GM21447 (cell line): ENCODE results near the gene NPAS2.

Experiments
- ATAC-seq: cut with Tn5 transposase; IDR thresholded peaks from one replicate; pipeline ENCODE4 v1.9.1; 2021; ENCODE audit not compliant: unreplicated experiment

The NPAS2 gene

GRCh38 chr2:100936972-100937542 lies 117.1 kb downstream of the NPAS2 start:
- no peak for ATAC-seq

DNA sequence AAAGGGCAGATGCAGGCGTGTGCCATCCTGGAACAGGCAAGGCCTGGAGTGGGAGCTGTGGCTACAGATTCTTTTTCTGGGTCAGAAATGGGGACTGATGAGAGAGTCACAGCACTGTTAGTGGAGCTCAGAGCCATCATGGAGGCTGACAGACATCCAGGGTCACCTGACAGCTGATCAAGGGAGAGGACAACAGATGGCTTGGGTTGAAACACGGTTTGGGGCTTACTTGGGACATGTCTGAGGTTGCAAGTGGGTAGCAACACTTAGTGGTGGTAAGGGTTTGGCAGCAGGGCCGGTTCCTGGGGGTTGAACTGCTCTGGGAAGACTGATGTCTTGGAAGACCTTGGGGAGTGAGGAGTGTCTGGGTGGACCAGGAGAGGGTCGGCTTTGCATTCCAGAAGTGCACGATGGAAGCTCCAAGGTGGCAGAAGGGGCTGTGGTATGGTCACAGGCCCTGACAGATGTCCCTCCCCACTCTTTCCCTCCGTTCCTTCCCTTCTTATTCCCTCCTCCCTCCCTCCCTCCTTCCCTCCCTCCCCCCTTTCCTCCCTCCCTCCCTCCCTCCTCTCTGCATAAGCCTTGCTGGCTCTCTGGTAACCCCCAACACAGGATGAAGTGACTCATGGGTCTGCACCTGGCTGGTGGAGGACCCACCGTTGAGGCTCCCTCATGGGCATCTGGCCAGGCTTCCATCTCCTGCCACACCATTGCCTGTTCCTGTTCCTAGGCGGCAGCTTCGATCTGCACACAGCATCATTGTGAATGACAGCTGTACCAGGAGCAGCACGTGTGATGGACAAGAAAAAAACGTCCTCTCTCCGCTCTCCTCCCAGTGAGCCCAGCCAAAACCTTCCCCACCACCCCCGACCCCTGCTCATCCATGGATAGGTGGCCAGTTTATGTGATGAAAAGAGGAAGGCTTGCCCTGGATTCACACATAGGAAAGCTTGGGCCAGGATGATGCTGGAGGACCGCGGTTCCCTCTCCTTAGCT lies 118.4 kb downstream of the NPAS2 start:
- no peak for ATAC-seq

DNA sequence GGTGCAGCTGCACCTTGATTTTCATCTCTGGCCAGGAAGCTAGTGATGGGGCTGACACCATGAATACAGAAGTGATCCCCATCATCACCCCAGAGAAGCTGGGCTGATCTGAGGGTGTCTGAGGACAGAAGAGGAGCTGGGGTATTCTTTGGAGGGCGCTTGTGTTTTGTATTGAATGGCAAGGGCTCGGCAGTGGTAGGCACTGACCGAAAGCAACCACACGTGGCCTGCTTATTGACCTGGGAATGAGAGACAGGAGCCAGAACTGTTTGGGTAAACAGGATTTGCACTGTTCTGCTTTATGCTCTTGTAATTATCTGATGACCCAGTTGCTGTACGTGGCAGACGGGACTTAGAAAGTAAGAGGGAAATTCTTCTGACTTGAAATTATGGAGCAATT lies 119.5 kb downstream of the NPAS2 start:
- no peak for ATAC-seq

- ATAC-seq, result no peak
Observed at GRCh38 chr2:100940240-100940639, 120.3 kb downstream of the NPAS2 start.

DNA sequence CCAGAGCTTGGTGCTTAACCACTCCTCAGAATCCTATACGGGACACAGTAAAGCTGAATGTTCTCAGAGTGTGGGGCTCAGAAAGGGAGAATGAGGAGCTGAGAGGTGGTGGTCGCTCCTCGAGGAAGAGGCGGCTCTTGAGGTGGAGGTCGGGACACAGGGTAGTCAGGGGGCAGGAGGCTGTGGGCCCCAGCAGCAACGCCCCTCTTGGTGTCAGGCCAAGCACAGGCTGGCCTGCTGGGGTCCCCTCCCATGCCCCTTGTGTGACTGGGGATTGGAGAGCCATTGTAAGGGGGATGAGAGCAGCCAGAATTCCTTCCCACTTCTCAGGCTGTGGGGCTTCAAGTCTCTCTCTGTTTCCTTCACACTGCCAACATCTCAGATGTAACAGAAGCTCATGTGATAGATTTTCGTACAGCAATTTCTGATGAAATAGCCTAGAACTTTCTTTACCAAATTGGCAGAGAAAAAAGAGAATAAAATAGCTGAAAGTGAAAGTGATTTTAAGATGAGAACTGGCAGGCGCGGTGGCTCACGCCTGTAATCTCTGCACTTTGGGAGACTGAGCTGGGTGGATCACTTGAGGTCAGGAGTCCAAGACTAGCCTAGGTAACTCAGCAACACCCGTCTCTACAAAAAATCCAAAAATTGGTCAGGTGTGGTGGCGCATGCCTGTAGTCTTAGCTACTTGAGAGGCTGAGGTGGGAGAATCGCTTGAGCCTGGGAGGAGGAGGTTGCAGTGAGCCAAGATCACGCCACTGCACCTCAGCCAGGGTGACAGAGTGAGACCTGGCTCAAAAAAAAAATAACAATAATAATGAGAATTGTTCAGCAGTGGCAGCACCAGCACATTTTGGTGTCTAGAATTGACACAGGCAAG lies 121.1 kb downstream of the NPAS2 start:
- ATAC-seq, result no peak

GRCh38 chr2:100941646-100942240 lies 121.8 kb downstream of the NPAS2 start:
- no peak for ATAC-seq

GRCh38 chr2:100944617-100945432 lies 124.9 kb downstream of the NPAS2 start:
- ATAC-seq, result no peak

DNA sequence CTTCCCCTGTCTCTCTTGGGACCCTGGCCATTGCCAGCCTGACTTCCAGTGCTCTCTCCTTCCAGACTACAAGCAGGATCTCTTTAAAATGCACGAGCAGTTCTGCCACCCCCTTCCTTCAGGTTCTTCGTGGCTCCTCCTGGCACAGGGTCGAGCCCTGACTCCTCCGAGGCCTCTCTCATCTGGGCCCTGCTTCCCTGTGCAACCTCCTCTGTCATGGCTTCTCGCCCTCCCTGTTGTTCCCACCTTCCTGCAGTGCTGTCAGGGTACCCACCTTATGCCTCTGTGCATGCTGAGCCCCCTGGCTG lies 125.4 kb downstream of the NPAS2 start:
- no peak for ATAC-seq

DNA sequence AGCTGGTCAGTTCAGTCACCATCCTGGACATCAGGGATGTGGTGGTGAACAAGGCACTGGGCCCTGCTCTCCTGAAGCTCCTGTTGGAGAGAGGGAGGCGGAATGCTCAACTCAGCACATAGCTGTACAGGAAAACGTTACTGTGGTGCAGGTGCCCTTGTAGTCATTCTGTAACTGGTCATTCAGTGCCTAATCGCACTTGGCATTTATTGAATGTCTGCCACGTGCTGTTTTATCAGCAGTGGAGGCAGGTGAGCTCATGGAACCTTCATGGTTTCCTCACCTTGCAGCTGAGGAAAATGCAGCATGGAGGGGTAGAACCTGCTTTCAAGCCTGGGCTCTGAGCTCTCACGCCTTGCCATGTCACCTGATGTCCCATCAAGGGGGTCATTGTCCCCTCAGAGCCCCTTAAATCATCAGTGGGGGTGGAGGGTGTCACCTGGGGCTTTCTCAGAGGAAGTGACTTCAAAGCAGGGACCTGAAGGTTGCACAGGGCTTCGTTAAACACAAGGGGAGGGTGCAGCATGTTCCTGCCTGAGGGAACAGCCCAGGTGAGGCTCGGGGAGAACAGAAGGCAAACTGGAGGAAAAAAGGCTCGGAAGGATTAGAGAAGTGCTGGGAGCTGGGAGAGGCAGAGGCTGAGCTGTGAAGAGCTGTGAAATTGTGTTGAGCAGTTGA lies 126.1 kb downstream of the NPAS2 start:
- ATAC-seq, result no peak

DNA sequence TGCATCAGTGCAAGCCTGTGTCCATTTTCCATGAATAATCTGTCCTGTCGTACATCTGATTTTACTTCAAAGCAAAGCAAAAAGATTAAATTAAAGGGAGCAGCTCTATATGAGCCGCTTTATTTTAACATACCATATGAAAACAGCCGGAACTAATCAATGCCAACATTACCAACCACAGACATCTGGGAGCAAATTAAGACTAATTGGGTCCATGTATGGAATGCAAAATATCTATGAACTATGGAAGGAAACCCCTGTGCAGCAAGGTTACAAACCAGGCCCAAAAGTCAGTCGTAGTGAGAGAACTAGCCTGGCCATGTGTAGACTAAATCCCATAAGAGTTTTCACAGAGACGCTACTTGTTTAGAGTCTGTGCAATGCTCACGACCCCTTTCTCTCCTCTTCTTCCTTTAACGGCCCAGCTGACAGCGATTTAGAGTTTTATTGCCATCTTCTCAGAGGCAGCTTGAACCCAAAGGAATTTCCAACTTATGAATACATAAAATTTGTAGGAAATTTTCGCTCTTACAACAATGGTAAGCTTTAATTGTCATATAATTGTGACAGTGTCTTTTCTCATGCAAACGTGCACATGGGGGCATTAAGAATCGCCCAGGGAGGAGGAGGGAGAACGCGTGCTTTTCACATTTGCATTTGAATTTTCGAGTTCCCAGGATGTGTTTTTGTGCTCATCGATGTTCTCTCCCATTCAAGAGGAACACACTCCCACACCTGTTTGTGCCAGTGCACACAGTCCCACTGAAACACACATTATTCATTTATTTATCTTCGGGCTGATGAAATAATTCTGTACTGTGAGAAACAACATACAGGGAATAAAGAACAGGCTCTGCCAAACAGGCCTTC lies 129.2 kb downstream of the NPAS2 start:
- ATAC-seq, result no peak

GRCh38 chr2:100952512-100952911 lies 132.6 kb downstream of the NPAS2 start:
- no peak for ATAC-seq

DNA sequence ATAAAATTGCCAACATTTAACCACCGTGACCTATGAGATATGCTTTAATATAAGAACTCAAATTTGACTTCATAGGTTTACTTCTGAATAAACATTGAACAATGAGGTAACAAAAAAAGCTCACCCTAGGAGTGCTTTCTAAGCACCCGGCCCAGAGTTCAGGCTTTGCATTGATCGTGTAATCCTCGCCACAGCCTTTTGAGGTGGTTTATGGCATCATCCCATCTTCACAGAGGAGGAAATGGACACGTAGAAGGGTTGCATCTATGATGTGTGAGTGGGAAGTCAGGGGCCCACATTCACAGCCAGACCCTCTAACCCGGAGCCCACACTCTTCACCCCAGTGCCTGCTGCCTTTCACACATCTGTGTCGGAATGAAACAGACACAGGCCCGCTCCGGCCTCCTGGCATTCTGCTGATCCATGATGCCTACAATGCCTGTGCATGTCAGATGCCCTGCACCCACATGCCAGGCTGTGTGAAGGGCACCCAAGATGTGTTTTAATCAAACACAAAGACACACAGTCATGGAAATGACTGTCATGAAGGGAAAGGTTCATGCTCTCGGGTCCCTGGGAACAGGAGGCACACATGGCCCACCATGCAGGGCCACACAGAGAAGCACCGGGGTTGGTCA lies 133.6 kb downstream of the NPAS2 start:
- no peak for ATAC-seq

- ATAC-seq, result no peak
Observed at GRCh38 chr2:100954044-100954420, 134.1 kb downstream of the NPAS2 start.

DNA sequence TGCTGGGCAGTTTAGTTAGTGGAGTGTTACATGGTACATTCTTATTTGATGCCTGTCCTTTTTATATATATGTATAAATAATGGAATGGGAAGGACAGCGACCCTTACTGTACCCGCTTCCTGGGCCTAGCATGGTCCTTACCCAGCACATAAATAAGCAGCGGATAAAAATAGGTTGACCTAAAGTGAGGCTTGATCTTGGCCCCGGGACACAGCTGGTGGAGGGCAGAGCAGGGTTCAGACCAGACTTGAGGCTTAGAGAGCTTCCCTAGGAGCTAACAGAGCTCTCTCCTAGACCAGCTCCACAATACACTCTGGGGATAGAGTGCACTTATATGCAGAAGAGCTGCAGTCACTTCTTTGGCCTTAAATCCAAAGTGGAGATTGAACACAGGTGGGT lies 135.3 kb downstream of the NPAS2 start:
- ATAC-seq, result no peak

GRCh38 chr2:100956081-100956480 lies 136.1 kb downstream of the NPAS2 start:
- no peak for ATAC-seq

DNA sequence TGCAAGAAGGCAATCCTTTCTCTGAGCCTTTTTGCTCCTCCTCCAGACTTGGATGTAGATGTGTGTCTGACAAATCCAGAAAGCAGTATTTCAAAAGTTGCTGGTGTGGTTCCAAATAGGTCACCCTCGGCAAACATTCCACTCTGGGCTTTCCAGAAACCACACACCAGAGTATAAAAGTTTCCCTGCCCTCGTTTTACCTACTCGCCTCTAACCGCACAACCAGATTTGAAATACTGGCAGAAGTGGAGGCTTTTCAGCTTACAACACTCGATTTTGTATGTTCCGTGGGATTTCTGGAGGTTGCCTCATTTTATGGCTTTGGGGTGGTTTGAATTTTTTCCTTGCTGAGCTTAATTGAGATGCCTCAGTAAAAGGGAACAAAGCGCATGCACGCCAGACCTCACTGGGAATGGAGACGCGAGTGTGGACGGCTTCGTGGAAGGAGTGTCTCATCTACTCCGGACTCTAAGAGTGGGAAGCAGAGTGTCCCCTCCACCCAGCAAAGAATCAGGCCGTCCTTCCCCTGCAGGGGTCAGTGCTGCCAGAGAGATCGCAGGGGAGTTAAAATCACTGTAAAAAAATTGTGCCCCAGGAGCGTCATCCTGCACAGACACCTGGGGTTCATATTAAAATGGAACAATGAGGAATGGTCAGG lies 138.2 kb downstream of the NPAS2 start:
- ATAC-seq, result no peak

DNA sequence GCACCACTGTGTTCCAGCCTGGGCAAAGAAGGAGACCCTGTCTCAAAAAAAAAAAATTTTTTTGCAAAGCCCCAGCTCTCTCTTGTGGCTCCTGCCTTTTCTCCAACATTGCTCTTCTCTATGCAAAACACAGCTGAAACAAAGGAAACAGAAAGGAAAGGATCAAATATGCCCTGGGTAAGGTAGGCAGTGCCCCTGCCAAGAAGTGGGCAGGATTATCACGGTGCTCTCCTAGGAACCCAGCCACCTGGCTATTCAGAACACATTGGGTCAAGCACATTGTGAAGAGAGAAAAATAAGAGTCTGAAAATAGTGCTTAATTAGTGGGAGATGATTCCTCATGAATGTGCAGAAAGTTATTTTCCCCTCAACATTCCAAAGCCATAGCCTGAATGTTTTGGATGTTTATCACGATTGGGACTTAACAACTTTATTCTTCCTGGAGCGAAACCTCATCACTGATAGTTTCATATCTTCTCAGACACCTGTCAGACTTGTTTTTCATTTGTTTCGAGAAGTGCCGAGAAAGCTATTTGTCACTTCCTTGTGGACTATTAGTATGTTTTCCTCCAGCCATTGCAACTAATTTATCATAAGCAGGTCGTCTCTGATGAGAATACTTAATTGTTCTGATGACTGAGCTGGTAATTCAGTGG lies 139.4 kb downstream of the NPAS2 start:
- ATAC-seq, result no peak
